GM21360 (cell line): Measurements from ENCODE around the gene SLCO2A1.

ENCODE experiments used
- ATAC-seq: cut with Tn5 transposase; IDR thresholded peaks from one replicate; pipeline ENCODE4 v1.9.1; 2021; ENCODE audit warnings: mild to moderate bottlenecking, moderate library complexity; ENCODE audit not compliant: unreplicated experiment

The SLCO2A1 gene

DNA sequence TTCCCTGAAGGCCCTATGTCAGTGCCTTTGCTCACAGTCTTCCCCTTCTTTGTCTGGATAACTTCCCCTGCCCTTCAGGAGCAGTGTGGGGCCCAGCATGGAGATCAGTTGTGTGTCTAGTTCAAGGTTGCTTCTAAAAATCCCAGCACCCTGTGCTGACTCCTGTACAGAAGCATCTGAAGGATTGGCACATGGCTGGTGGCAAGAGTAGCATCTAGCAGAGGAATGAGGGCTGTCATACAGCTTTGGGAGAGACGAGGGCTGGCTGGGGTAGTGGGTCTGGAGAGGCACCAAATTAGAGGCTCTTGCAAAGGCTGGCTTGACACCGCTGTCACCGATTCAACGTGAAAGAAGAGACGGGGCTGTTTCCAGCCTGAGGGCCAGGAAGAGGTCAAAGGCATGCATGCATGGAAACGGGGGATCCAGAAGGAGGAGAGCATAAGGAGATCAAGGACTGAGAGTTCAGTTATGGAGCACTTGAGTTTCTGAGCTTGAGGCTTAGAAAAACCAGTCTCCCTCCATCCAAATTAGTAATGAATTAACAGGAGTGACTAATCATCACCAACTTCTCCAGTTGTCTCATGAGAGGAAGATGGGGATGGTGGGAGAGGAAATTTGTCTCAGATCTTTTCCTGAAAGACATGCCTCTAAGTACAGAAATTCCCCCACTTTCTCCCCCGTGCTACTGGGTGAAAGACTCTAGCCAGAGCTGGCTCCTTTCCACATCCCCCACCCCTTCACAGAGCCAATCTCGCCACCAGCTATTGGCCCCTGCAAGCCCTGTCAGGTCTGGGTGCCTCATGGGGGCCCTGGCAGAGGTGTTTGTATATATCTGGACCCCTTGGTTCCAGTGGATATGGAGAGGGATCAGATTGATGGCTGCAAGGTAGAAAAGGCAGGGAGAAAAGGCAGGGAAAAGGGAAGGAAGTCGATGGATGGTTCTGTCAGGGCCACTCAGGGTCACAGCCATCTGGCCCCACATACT lies 45.9 kb downstream of the SLCO2A1 start:
- no peak for ATAC-seq

DNA sequence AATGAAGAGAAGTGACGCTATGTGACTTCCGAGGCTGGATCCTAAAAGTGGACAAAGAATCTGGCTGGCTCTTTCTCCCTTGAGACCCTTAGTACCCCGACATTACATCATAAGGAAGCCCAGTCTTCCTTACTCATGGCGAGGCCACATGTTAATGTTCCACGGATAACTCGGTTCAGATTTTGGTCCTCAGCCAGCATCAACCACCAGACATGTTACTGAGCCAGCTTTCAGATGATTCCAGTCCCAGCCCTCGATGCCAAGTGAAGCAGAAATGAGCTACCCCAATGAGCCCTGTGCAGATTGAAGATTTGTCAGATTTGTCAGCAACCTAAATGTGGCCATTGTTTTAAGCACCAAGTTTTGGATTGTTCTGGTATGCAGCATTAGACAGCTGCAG lies 46.6 kb downstream of the SLCO2A1 start:
- no peak for ATAC-seq

DNA sequence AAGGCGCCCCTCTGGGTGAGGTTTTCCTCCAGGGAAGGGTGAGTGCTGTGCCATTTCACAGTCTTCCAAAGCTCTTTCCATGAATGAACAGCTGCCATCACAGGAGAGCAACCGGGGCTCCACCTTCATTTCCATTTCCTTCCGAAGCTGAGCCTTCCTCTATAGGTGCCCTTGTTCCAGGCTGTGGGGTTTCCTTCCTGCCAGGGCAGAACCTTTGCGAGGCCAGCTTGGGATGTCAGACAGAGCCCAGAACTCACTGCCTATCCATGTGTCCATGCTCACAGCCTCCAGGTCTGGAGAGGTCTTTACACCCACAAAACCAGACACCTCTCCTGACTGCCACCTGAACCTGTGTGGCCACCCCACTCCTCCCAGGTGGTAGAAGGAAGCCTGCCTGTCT lies 49.2 kb downstream of the SLCO2A1 start:
- ATAC-seq: no peak

DNA sequence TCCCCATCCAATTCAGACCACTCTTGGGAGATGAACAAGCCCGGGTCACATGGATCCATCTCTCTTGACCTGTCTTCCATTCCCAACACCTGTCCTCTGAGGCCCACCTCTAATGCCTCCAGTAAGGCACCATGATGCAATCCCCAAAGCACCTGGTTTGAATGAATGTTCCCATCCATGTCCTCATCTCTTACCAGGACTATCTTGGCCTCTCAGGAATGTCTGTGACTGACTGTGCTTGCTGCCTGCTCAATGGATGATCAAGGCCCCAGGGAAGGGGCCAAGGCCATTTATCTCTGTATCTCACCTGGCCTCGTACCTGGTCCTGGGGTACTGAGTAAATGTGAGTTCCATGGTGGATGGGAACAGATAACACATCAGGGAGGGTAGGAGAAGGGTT lies 49.7 kb downstream of the SLCO2A1 start:
- ATAC-seq: no peak

DNA sequence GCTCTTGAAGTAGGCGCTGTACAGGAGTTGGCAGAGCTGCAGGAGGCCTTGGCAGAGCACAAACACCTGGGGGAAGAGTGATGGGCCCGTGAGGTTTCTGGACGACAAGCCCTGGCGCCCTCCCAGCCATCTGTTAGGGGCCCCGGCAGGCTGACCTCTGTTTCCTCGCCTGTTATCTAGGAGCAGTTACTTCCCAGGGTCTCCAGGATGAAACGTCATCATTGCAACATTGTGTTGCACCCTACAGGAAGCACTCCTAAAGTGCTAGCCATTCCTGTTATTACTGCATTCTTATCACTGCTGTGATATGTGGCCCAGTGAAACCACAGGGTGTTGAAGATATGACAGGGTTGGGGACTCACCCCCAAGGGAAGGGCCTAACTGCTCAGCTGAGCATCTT lies 50.2 kb downstream of the SLCO2A1 start:
- no peak for ATAC-seq

GRCh38 chr3:133977568-133977967 lies 52.2 kb downstream of the SLCO2A1 start:
- ATAC-seq: no peak

DNA sequence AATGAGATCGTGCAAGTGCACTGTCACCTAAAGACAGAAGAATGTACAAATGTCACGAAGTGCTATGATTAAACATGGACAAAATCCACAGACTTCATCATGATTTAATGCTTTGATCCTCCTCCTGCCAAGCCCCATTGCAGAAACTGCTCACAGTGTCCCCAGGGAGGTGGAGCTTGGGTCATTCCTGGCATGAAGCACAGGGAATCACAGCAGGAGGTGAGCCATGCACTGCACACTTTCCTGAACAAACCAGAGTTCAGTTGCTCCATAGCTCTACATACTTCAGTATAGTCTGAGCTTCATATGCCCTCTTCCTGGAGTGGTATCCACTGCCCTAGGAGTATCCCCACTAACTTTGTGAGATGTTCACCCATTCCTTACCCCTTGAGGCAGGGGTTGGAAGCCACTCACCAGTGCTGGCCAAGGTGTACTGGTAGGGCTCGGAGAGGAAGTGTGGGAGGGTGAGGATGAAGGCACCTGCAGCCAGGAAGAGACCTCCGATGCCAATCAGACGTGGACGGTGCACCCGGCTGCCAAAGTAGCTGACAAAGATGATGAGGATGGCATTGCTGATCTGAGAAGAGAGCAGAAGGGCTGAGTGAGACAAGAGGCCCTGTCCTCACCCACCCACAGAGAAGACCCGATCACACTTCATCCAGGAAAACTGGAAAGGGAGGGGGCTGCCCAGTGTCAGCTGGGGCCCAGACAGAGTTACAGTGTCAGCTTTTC lies 56.3 kb downstream of the SLCO2A1 start:
- ATAC-seq: no peak

DNA sequence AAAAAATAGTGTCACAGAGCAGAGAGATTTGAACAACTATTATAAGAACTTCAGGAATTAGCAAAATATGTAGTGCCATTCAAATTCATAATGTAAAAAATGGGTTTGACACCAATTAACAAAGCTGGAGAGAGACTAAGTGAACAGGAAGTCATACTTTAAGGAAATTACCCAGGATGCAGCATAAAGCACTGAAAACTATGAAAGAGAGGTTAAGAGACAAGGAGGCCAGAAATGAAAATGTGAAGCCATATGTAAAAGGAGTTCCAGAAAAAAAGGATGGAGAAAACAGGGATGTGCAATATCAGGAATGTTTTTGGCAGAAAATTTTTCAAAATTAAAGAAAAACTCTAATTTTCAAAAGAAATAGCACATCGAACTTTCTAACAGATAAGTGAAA lies 57.6 kb downstream of the SLCO2A1 start:
- ATAC-seq: no peak

DNA sequence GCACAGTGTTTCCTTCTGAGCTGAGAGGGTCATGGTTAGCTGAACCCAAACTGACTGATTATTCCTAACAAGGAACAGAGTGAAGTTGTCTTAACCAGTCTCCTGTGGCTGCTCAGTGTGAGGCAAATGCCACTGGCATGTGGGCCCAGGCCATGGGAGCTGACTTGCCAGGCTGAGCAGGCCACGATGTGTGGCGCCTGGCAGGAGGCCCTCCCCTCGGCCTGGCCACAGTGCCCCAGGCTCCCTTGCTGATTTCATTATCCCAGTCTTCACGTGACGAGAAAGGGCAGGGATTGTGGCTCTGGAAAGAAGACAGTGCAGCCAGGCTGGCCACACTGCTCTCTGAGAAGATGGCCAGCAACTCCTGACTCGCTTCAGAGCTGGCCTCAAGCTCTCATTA lies 58.8 kb downstream of the SLCO2A1 start:
- ATAC-seq: no peak

DNA sequence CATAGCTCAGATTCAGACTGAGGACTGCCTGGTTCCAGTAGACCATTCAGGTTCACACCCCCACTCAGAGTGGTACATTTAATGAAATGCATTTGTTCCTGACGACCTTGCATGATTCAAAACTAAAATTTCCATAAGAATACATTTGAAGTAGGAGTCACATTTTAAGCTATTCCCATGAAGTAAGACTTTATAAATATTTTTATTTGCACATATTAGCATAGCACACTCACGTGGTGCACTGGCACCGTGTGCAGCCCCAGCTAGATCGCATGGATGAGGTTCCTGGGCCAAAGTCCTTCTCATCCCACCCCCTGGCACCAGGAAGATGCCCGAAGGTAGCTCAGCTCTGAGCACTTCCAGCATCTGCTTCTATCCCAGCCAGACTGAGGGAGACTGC lies 59.4 kb downstream of the SLCO2A1 start:
- ATAC-seq: no peak

- ATAC-seq: no peak
Measured at GRCh38 chr3:133967992-133968892, 61.5 kb downstream of the SLCO2A1 start.

DNA sequence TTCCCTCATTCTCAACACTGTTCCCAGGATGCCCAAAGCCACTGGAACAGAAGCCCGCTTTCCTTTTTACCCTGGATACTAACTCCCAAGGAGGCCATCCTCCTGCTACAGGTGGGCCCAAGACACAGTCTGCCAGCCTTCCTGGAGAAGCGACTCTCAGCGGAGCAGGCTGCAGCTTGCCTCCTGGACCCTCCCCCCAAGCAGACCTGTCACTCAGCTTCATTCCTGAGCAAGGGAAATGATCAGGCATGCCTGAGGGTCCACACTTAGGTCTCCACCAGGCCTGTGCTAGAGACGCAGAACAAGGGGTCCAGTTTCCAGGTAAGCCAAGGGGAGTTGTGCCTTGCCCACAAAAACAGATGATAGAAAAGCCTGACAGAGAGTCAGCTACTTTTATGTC lies 62.8 kb downstream of the SLCO2A1 start:
- no peak for ATAC-seq

- no peak for ATAC-seq
Measured at GRCh38 chr3:133965906-133966305, 63.8 kb downstream of the SLCO2A1 start.

DNA sequence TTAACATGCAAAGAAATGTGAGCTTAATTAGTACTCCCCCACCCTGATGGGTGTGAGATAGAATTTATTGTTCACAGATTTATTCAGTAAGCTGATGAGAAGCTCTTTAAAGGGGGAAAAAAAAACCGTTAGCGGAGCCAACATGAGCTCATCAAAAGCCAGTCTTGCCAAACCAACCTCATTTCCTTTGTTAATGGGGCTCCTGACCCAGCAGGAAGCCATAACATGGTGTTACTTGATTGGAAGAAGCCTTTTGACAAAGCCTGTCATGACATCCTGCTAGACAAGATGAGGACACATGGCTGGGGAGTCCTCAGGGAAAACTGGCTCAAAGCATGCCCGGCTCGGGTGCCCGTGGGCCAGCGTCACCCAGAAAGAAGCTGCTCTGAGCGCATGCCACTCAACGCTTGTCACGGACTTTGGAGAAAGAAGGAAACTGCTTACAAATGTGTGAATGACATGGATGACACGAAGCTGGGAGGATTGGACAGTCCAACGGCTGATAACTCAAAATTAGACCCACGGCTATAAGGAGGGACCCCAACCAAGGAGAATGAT lies 64.6 kb downstream of the SLCO2A1 start:
- ATAC-seq: no peak

DNA sequence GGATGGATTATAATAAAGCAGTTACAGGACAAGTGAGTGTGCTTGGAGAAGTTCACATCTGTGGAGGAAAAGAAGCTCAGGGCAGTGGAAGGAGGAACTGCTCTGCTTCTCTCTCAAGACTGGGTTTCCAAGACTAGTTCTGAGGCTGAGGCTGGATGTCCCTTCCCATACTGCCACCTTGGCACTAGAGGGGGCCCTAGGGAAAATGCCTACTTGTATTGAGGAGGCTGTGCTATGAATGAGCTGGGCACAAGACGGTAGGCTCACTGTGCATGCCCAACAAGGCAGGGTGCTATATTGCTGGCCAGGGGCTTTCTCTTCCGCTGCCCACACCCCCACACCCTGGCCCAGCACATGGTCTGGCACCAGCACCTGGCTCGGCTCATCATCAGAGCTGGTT lies 65.2 kb downstream of the SLCO2A1 start:
- ATAC-seq: no peak

- ATAC-seq: no peak
Measured at GRCh38 chr3:133963657-133964396, 65.9 kb downstream of the SLCO2A1 start.

DNA sequence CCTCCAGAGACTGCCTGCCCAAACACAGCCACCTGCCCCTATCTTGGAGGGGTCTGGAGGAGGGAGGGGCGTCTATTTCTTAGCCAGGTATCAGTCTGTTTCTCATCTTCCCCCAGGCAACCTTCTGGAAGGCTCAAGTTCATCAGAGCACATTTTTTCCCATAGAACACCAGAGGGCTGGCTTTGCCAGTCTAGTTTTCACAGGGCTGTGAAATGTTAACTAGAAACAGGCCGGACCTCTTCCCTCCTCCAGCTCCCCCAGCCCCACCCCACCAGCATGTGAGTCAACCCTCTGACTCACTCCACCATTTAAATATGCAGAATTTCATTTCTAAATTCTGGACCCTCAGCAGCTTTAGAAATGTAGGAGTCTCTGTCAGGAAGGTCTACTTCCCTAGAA lies 66.9 kb downstream of the SLCO2A1 start:
- ATAC-seq: no peak

- ATAC-seq: no peak
Measured at GRCh38 chr3:133958071-133958805, 71.5 kb downstream of the SLCO2A1 start.

DNA sequence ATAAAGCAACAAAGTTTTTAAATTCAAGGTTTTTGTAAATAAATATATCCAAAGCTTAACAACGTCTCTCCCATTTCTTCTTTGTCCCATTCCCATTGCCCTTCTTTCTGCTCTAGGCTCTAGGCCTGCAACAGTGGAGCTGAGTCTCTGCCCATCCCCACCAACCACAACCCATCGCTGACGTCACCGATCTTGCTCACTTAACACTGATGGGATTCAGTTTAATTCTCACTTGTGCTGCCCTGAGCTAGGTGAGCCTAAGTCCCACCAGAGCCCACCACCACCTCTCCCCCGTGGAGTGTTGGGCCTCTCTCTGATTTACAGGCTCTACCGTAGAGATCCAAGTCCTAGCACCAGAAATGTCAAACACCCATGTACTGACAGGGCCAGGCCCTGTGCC lies 72.7 kb downstream of the SLCO2A1 start:
- no peak for ATAC-seq
